ENCODE data around the gene CLTCL1.

DNA sequence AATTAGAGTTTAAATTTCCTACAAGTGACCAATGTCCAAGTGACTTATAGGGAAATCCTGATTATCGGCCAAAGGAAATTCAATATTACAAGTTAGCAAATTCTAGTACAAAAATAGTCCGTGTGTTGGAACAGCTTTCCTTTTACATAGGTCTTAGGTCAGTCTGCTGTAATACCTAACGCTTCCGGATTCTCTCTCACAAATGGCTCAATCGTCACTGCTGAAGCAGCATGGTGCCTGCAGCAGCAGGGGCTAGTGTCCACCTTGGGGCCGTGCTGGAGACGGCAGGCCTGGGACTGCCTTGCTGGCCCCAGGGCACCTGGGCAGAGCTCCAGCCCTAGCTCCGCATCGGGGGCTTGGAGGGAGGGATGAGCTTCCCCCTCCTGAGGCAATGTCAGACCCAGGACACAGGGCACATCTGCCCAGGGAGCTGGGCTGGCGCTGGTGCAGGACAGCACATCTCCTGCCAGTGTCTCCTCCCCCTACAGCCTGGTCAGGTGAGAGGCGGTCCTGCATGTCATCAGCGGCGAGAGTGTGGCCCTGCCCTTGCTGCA lies 39.4 kb upstream of the CLTCL1 start:
- TF ChIP-seq, protein P1, sequence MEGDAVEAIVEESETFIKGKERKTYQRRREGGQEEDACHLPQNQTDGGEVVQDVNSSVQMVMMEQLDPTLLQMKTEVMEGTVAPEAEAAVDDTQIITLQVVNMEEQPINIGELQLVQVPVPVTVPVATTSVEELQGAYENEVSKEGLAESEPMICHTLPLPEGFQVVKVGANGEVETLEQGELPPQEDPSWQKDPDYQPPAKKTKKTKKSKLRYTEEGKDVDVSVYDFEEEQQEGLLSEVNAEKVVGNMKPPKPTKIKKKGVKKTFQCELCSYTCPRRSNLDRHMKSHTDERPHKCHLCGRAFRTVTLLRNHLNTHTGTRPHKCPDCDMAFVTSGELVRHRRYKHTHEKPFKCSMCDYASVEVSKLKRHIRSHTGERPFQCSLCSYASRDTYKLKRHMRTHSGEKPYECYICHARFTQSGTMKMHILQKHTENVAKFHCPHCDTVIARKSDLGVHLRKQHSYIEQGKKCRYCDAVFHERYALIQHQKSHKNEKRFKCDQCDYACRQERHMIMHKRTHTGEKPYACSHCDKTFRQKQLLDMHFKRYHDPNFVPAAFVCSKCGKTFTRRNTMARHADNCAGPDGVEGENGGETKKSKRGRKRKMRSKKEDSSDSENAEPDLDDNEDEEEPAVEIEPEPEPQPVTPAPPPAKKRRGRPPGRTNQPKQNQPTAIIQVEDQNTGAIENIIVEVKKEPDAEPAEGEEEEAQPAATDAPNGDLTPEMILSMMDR (IDR thresholded peaks at IDR 0.05): no peak
- TF ChIP-seq POLR2A (IDR thresholded peaks at IDR 0.05) (no peak), EP300 (IDR thresholded peaks at IDR 0.05) (no peak)

All from ovary (tissue), 3 donors.